Right renal cortex interstitium (tissue), 3 donors: Measurements from ENCODE around the gene CAV3. TPM values are rescaled to one million over a fixed set of nuclear protein-coding genes. Genes with fewer than 3 reads are reported as not detected.

Experiments used
- DNase-seq, 3 donors: peaks; one replicate each; pipeline ENCODE4 v3.0.0-alpha.2; 2013; ENCODE audit warnings: low read depth in 3 of 3, low spot score in 2 of 3
- polyA plus RNA-seq, 3 donors: library from polyadenylated mRNA; unstranded; fragments of 120-200 nt; gene quantifications; one replicate each; pipeline ENCODE4 v1.2.1, GENCODE V29; 2013; ENCODE audit not compliant: insufficient read length in 3 of 3

CAV3 gene
- polyA plus RNA-seq, 3 donors = 0.33 to 0.57 (median 0.56) TPM

GRCh38 chr3:8780279-8780678 lies 46.7 kb downstream of the CAV3 start:
- no peak for DNase-seq

- DNase-seq = no peak
These were observed 51.3 kb downstream of the CAV3 start for GRCh38 chr3:8784676-8785435.

- DNase-seq = no peak
These were observed 56.9 kb downstream of the CAV3 start for GRCh38 chr3:8790529-8790928.

- no peak for DNase-seq
These were observed 59.6 kb downstream of the CAV3 start for GRCh38 chr3:8793242-8793641.

- no peak for DNase-seq
These were observed 60.6 kb downstream of the CAV3 start for GRCh38 chr3:8794247-8794646.

Other genes starting within 250 kb of the CAV3 start
- gene LMCD1, start 232.0 kb upstream of the CAV3 start, polyA plus RNA-seq = 10 to 100 TPM; 30.4 to 32.0 (median 30.5) TPM
- gene SSUH2, start 89.0 kb upstream of the CAV3 start, polyA plus RNA-seq = 1 to 10 TPM; 3.7 to 5.0 (median 3.8) TPM
- gene OXTR, start 35.8 kb downstream of the CAV3 start, polyA plus RNA-seq = under 1 TPM; 0.80 to 1.00 (median 0.88) TPM
- 10 to 100 TPM in 2 of 3 donors, 1 to 10 TPM in 1; 9.6 to 12.1 (median 11.7) TPM for gene RAD18, start 229.7 kb downstream of the CAV3 start, polyA plus RNA-seq